G401 (cell line): Measurements from ENCODE around the gene ZNF764. TPM values are rescaled to one million over a fixed set of nuclear protein-coding genes. Genes with fewer than 3 reads are reported as not detected.
"Not testable (repeated sequence)": the region's sequence is repeated elsewhere in the genome, so short reads cannot be mapped to it uniquely, and the experiment has no call there.

Experiments
- DNase-seq: peaks from one replicate; pipeline ENCODE4 v3.0.0-alpha.2; 2015; ENCODE audit warnings: low spot score
- in situ Hi-C: cut with HindIII; loops from 2 replicates; pipeline ENCODE4 v1.10.0; 2016; ENCODE audit warnings: low sequenced_read_pairs, mixed read lengths
- total RNA-seq: library from RNA; depleted of rRNA; stranded (reverse); fragments of >200 nt; shearing (Covaris generic); gene quantifications from 2 replicates; pipeline ENCODE4 v1.2.3, GENCODE V29; 2014

ZNF764 gene
- total RNA-seq, 1 experiment from 2014 or later: 9.5 TPM

DNA sequence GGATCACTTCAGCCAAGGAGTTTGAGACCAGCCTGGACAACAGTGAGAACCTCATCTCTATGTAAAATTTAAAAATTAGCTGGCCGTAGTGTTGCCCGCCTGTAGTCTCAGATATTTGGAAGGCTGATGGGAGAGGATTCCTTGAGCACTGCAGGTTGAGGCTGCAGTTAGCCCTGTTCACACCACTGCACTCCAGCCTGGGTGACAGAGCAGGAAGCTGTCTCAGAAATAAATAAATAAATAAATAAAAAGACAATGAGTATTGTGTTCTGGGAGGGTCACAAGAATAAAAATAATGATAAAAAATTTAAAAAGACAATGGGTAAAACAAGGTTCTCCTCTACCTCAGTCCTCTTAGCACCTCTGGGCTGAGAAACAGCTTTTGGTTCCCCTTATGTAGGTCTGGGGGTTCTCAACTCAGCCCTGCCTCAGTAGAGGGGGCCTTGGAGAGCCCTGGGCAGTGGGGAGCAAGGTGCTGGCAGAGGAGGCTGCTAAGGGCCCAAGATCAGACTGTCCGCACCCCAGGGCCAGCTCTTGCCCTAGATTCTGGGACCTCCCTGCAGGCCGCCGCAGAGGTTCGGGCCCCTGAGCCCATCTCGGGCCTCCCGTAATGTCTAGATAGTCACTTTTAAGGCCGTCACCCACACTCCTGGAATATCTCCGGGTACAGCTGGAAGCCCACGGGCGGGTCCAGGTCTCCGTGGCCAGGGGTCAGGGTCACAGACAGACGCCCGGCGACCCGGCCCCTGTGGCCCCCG lies 3.4 kb downstream of the ZNF764 start:
- in situ Hi-C loops: no loop called here
- no peak for DNase-seq

DNA sequence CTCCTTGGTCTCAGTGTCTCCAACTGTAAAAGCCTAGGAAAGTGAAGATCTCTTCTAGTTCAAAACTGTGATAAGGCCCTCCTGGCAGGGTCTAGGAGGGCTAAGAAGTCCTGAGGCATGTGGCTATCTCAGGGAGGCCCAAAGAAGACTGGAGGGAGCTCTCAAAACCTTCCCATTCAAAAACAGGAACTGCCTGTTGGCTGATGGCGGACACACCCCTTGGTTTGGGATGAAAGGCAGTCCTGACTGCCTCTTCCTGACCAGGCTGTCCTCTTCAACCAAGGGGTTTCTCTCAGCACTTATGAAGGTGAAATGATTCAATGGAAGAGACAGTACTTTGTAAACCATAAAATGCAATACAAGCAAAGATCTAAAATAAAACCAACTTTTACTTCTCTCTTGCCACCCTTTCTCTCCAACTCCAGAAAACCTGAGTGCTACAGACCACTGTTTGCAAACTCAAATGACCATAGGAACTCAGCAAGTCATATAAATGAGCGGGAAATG lies 4.7 kb downstream of the ZNF764 start:
- DNase-seq: no peak
- in situ Hi-C loops: no loop called here

DNA sequence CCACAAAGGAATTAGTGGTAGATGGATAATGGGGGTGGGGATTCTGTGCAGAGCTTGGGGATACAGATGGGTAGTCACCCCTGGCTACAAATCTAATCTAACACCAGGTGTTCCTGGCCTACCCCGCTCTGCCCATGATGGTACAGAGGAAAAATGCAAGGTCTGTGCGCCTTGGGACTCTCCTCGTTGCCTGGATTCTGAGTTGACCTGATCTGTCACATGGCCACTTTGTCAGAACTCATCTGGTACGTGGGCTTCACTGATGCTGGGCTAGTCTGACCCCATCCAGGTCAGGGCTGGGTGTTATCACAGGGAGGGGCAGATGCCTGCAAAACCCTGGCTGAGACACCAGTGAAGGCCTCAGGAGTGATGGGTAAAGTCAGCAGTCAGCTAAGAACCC lies 5.2 kb downstream of the ZNF764 start:
- no peak for DNase-seq
- in situ Hi-C loops: no loop called here

DNA sequence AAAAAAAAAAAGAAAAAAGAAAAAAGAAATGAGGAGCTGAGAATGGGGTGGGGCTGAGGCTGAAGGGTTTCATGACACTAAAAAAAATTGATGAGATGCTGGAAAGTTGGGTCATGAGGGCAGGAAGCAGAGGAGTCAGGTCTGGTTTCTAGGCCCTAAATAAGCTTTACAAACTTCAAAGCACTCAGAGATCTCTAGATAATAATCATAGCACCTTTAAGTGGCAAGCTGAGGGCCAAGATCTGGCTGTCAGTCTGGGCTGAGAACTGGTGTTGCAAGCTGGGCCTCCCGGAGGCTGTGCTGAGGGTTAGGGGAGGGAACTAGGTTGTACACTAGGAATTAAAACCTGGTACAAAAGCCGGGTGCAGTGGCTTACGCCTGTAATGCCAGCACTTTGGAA lies 6.4 kb downstream of the ZNF764 start:
- no peak for DNase-seq
- in situ Hi-C loops: no loop called here

DNA sequence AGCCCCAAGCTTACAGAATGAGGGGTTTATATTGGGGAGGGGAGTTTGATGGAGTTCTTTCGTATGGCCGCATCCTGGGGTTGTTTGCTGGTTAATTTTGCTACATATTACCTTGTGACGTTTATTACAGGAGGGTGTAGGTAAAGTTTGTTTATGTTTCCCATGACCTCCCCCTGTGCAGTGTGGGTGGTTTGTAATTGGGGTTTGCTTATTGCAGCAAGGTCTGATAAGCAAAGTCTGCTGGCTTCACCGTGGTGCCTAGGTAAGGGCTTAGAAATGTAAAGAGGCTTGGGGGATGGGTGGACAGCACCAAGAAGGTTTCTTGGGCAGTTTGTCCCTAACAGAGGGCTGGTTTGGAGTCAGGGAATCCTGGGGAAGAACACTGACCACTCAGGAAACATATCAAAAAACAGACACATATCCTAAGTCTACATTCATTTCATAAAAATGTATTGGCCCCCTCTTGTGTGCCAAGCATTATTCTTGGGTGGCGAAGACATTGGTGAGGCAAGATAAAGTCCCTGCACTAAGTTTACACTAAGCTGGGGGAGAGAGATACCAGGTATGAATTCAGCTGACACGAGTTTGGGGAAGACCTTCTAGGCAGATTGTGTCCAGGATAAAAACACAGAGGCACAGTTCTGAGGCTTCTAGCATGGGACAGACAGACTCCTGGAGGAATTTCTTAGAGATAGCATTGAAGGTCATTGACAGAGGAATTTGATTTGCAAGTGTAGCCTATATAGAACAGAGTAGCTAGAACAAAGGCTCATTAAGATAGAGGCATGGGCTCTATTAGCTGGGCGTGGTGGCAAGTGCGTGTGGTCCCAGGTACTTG lies 9.5 kb downstream of the ZNF764 start:
- no peak for DNase-seq
- in situ Hi-C loops: no loop called here

DNA sequence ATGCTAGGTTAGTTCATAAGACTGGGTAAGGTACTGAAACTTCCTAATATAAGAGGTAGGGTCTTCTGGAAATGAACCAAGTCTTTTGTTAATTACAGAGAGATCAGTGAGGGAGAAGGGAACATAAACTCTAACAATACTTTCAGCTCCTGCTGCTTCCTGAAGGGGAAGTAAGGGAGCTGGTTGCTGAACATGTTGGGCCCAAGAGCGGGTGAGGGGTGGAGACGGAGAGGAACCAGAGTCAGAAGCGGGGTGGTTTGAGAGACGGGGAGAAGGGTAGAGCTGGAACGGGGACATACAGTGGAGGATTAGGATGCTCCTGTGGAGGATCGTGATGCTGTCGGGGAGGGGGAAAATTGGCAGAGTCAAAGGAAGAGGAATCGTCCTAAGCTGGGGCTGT lies 12.1 kb downstream of the ZNF764 start:
- no peak for DNase-seq
- in situ Hi-C loops: no loop called here

DNA sequence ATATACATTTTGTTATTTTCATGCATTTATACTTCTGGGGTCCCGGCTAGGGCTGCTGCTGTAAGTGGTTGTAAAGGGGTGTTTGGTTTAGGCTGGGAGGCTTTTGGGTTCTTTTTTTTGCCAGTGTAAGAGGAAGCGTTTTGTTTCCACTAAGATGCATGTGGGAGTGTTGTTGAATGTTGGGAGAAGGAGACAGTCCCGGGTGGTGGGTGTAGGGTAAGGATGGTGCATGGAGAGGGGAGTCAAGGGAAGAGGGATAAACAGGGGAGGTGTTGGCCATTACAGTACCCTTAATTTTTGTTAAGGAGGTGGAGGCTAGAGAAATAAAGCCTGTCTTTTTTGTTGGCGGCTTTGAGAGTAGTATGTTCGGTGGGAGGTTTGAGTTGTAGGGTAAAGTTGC lies 15.1 kb downstream of the ZNF764 start:
- no peak for DNase-seq
- in situ Hi-C loops: no loop called here

DNA sequence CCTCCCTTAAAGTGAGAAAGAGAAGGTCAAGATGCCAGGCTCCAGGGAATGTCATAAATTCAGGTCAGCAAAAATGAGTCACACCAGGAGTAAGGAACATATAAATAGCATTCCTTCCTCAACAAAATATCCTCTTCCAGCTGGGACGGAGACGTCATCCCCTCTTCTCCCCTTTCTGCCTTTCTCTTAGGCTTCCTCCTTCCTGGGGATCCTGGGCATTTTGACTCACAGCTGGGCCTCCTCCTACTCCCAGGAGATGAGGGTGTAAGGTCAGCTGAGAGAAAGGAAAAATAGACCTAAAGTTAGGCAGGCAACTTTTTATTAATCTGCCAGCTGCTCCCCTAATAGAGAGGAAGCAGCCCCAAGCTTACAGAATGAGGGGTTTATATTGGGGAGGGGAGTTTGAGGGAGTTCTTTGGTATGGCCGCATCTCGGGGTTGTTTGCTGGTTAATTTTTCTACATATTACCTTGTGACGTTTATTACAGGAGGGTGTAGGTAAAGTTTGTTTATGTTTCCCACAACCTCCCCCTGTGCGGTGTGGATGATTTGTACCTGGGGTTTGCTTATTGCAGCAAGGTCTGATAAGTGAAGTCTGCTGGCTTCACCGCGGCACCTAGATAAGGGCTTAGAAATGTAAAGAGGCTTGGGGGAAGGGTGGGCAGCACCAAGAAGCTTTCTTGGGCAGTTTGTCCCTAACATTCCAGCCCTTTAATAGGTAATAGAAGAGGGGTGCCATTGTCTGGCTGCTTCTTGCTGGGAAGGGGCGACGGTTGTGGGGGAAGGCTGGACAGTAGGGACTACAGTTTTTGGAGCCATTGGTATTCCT lies 16.5 kb downstream of the ZNF764 start:
- DNase-seq: no peak
- in situ Hi-C loops: no loop called here

DNA sequence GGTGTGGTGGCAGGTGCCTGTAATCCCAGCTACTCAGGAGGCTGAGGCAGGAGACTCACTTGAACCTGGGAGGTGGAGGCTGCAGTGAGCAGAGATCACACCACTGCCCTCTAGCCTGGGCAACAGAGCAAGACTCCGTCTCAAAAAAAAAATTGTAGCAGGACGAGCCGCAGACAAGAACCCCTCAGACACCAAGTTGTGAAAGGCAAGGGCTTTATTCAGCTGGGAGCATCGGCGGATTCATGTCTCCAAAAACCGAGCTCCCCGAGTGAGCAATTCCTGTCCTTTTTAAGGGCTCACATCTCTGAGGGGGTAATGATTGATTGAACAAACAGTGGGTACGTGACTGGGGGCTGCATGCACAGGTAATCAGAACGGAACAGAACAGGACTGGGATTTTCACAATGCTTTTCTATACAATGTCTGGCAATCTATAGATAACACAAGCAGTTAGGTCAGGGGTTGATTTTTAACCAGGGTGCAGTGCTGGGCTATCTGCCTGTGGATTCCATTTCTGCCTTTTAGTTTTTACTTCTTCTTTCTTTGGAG lies 17.2 kb downstream of the ZNF764 start:
- DNase-seq, in situ Hi-C loops: not testable (repeated sequence)

DNA sequence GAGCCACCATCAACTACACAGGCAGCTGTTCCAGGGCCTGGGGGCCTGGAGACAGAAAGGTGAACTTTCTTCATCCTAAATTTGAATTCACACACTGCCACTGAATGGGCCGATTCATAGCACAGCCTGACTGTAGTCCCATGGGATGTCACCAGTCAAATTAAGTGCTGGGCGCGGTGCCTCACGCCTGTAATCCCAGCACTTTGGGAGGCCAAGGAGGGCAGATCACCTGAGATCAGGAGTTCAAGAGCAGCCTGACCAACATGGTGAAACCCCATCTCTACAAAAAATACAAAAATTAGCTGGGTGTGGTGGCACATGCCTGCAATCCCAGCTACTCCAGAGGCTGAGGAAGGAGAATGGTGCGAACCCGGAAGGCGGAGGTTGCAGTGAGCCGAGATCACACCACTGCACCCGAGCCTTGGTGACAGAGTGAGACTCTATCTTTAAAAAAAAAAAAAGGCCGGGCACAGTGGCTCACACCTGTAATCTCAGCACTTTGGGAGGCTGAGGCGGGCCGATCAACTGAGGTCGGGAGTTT lies 18.1 kb downstream of the ZNF764 start:
- DNase-seq, in situ Hi-C loops: not testable (repeated sequence)

DNA sequence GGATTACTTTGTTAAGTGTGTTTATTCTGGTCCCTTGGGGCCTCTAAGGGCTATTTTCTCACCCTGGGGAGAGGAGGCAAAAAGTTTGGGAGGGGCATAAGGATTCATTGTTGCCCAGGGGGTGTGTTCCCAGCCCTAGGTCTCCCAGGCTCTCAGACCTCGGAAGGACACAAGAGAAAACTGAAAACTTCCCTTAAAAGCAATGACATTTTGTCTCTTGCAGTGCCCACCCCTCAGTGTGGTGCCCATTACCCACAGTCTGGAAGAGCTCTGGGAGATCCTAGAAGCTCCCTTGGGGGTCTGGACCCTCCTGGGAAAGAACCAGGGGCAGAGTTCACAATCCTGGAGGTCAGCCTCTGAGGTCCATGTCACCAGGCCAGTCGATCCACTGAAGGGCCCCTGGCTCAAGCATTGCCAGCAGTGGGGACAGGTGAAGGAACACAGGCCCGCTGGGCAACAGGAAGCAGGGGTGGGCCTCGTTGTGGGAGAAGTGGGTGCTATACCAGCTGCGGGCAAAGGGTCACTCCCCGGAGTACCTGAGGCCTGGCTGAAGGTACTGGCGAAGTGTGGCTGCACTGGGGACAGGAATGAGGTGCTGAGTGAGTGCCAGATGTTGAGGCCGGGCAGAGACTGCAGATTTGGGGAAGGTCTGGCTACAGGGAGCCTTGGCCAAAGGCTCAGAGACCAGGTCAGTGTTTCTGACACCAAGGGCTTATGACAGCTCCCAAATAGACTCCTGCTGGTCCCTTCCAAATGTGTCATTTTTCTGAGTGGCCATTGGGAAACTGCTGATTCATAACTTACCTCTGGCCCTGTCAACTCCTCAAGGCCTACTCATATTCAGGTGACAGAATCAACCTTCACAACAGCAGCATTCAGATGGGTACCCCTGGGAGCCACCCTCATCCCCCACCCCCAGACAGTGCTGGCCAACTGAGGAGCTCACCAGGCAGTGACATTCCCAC lies 18.9 kb downstream of the ZNF764 start:
- no peak for DNase-seq
- in situ Hi-C loops: no loop called here

DNA sequence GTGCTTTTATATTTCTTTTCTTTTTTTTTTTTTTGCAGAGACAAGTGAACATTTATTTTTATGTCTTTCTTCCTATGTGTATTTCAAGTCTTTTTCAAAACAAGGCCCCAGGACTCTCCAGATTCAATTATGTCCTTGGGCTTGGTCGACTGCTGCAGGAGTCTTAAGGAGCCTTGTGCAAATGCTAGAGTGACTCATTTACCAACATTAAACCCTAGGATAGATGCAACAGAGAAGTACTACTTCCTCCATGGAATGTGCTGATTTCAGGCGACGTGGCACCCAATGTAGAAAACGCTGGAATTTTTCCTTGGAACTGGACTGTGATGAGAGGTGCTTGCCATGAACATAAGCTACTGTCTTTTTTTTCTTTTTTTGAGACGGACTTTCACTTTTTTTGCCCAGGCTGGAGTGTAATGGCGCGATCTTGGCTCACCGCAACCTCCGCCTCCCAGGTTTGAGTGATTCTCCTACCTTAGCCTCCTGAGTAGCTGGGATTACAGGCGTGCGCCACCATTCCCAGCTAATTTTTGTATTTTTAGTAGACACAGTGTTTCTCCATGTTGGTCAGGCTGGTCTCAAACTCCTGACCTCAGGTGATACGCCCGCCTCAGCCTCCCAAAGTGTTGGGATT lies 21.7 kb downstream of the ZNF764 start:
- in situ Hi-C loops, DNase-seq: not testable (repeated sequence)

DNA sequence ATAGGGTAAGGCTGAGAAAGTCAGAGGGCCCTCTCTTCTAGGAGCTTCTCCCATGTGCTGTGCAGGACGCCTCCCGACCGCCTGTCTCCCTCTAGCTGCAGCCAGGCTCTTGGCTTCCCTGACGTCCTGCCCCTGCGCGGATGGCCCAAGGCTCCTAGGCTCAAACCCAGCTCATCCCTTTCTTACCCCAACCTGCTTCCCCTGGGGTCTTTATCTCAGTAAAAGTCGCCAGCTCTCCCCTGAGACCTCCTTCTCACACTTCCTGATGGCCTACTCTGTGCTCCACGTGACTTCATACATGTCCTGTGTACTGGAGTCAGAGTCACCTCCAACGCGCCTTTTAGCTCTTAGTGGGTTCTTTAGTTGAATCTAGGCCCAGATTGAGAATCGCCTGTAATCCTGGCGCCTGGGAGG lies 22.4 kb downstream of the ZNF764 start:
- in situ Hi-C loops: no loop called here
- peak; percentile 55 for DNase-seq

DNA sequence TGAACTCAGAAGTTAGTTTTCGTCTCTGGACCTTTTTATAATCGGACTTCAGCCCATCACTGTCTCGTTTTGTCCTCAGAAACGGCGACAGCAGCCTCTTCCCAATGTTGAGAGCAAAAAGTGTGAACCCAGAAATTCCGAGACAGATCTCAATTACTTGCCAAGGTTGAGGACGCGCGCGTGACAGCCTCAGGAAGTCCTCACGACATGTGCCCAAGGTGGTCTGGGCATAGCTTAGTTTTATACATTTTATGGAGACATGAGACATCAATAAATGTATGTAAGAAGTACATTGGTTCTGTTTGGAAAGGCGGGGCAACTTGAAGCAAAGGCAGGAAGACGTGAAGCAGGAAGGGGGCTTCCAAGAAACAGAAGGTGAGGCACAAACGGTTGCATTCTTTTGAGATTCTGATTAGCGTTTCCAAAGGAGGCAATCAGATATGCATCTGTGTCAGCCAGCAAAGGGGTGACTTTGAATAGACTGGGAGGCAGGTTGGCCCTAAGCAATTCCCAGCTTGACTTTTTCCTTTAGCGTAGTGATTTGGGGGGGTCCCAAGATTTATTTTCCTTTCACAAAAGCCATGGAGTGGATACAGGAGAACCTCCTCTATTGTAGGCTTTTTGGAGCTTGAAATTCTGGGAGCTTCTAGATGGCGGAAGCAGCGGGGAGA lies 22.9 kb downstream of the ZNF764 start:
- no peak for DNase-seq
- in situ Hi-C loops: no loop called here

DNA sequence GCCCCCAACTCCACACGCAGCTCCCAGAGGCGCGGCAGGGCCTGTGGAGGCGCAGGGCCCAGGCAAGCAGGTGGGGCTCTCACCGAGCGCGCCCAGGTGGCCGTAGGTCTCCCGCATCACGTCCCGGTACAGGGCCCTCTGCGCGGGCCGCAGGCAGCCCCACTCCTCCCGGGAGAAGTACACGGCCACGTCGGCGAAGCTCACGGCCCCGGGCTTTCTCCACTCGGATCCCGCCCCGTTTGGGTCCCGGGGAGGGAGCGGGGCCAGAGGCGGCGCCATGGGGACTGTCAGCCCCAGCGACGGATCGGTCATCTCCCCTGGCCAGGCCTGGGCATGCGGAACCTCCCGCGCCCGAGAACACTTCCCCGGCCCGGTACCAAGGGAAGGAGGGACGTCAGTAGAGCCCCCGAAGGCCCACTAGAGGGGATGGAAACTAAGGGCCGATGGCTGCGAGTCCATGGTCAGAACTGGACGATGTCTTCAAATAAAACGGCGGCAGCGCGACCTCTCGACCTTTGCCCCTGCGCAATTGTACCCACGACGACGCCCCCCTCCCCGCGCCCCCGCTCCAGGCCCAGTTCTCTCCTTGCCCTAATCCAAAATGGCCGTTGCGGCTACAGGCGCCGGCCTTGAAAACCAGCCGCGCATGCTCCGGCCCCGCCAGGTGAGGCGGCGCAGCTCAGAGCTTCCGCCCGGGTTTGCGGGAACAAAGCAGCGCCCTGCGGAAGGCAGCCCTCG lies 23.6 kb downstream of the ZNF764 start, which contains the start of gene ZNF747:
Gene ZNF747, minus strand, starts transcription at position 491 of the 738 bp plus-strand sequence. Its CDS starts 179 bp downstream, at position 312.
- in situ Hi-C loops: no loop called here
- peak; percentile 88 for DNase-seq

DNA sequence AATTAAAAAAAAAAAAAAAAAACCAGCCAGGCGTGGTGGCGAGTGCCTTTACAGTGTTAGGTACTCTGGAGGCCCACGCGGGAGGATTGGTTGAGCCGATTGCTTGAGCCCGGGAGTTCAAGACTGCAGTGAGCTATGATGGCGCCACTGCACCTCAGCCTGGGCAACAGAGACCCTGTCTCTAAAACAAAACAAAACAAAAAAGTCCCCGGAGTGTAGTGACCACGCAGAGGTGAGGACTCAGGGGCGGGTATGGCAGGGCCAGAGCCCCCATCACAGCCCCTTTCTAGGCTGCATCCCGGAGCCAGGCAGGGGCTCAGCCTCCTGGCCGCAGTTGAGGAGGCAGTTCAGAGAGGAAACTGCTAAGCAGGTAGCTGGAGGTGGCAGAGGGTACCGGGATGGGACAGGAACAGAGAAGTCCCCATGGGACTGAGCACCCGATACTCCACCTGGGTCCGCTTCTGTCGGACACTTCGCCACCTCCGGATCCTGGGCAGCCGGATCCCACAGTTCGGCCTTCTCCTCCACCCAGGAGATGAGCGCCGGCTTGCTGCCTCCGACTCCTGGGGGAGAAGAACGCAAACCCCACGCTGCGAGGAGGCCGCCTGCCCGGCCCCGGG lies 24.3 kb downstream of the ZNF764 start:
- in situ Hi-C loops: no loop called here
- no peak for DNase-seq
